ENCODE results near the gene KIF5C.
A peak's percentile ranks its signal among the peaks of the same experiment; 100 is the strongest.

Gene KIF5C

GRCh38 chr2:149002891-149003740 is 128.1 kb downstream of the KIF5C start:
- no peak for FAIRE-seq
- TF ChIP-seq POLR2A (IDR thresholded peaks at IDR 0.05; ENCODE audit: low read depth, low read length): no peak
- DNase-seq (ENCODE audit: insufficient read length, low spot score): no peak

- no peak for FAIRE-seq
- no peak for DNase-seq (ENCODE audit: insufficient read length, low spot score)
These were observed 129.8 kb downstream of the KIF5C start for GRCh38 chr2:149004836-149005235.

GRCh38 chr2:149005471-149006077 is 130.5 kb downstream of the KIF5C start:
- no peak for TF ChIP-seq POLR2A (IDR thresholded peaks at IDR 0.05; ENCODE audit: low read depth, low read length)
- no peak for FAIRE-seq
- DNase-seq (ENCODE audit: insufficient read length, low spot score): no peak

More at GRCh38 chr2:149004836-149005235, 129.8 kb downstream of the KIF5C start:
- TF ChIP-seq POLR2A (IDR thresholded peaks at IDR 0.05; ENCODE audit: low read depth, low read length): no peak

GRCh38 chr2:149006883-149007543 is 132.0 kb downstream of the KIF5C start:
- TF ChIP-seq POLR2A (IDR thresholded peaks at IDR 0.05; ENCODE audit: low read depth, low read length): no peak
- DNase-seq (ENCODE audit: insufficient read length, low spot score): no peak
- no peak for FAIRE-seq

- DNase-seq (ENCODE audit: insufficient read length, low spot score): no peak
- no peak for TF ChIP-seq POLR2A (IDR thresholded peaks at IDR 0.05; ENCODE audit: low read depth, low read length)
- FAIRE-seq: no peak
These were observed 133.4 kb downstream of the KIF5C start for GRCh38 chr2:149008381-149008780.

- no peak for TF ChIP-seq POLR2A (IDR thresholded peaks at IDR 0.05; ENCODE audit: low read depth, low read length)
- no peak for DNase-seq (ENCODE audit: insufficient read length, low spot score)
- FAIRE-seq: no peak
These were observed 134.8 kb downstream of the KIF5C start for GRCh38 chr2:149009576-149010461.

GRCh38 chr2:149012545-149012944 is 137.5 kb downstream of the KIF5C start:
- no peak for TF ChIP-seq POLR2A (IDR thresholded peaks at IDR 0.05; ENCODE audit: low read depth, low read length)
- FAIRE-seq (no peak), DNase-seq (ENCODE audit: insufficient read length, low spot score) (no peak)

- no peak for TF ChIP-seq POLR2A (IDR thresholded peaks at IDR 0.05; ENCODE audit: low read depth, low read length)
- DNase-seq (ENCODE audit: insufficient read length, low spot score): no peak
- FAIRE-seq: no peak
These were observed 140.5 kb downstream of the KIF5C start for GRCh38 chr2:149015501-149015900.

- no peak for FAIRE-seq
- TF ChIP-seq POLR2A (IDR thresholded peaks at IDR 0.05; ENCODE audit: low read depth, low read length): no peak
- DNase-seq (ENCODE audit: insufficient read length, low spot score): no peak
These were observed 141.0 kb downstream of the KIF5C start for GRCh38 chr2:149015926-149016563.

- no peak for TF ChIP-seq POLR2A (IDR thresholded peaks at IDR 0.05; ENCODE audit: low read depth, low read length)
These were observed 142.3 kb downstream of the KIF5C start for GRCh38 chr2:149017116-149017985.

GRCh38 chr2:149018981-149019380 is 144.0 kb downstream of the KIF5C start:
- FAIRE-seq: no peak
- no peak for DNase-seq (ENCODE audit: insufficient read length, low spot score)
- TF ChIP-seq POLR2A (IDR thresholded peaks at IDR 0.05; ENCODE audit: low read depth, low read length): no peak

More at GRCh38 chr2:149017116-149017985, 142.3 kb downstream of the KIF5C start:
- DNase-seq (ENCODE audit: insufficient read length, low spot score) (peak; percentile 62), FAIRE-seq (no peak)

- no peak for TF ChIP-seq POLR2A (IDR thresholded peaks at IDR 0.05; ENCODE audit: low read depth, low read length)
- DNase-seq (ENCODE audit: insufficient read length, low spot score) (no peak), FAIRE-seq (no peak)
These were observed 144.7 kb downstream of the KIF5C start for GRCh38 chr2:149019768-149020167.
